Stimulated activated CD8-positive, alpha-beta memory T cell treated with anti-CD3 and anti-CD28 coated beads, Interleukin-7, amount 100 ng/mL, for 1 hour (primary cell): Measurements from ENCODE around the gene GEMIN4.
"Not testable (repeated sequence)": the region's sequence is repeated elsewhere in the genome, so short reads cannot be mapped to it uniquely, and the experiment has no call there.

Experiments used
- DNase-seq, 2 donors: peaks; one replicate each; pipeline ENCODE4 v3.0.0-alpha.2; 2020; ENCODE audit warnings: low read depth in 2 of 2

Gene GEMIN4

DNA sequence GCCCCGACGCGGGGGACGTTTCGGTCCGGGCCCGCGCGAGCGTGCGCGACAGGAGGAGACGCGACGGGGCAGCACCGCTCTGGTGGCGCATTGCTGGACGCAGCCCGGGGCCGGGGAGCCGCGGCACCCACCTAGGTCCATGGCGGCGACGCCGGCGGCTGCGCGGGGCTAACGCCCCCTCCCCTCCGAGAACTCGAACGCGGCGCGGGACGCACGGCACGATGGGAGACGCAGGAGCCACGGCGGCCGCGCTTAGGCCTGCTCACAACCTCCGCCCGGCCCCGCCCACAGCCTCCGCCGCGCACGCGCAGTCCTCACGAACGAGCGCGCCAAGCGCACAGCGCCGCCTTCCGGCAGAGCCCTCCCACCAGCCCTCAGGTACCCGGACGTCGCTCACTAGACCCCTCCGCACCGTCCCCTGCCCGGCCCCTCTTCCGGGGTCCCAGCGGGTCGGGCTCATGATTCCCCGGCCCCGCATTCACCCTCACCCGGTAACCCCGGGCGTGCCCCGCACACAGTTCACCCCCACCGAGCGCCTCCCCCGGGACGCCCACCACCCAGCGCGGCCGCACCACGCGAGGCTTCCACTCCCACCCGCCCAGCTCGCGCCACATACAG, at the start of gene GEMIN4:
TSS of gene GEMIN4 (minus strand) at position 263 of the 618 bp plus-strand sequence. CDS start at position 141, 122 bp downstream.
- peak; percentile 98 for DNase-seq

DNA sequence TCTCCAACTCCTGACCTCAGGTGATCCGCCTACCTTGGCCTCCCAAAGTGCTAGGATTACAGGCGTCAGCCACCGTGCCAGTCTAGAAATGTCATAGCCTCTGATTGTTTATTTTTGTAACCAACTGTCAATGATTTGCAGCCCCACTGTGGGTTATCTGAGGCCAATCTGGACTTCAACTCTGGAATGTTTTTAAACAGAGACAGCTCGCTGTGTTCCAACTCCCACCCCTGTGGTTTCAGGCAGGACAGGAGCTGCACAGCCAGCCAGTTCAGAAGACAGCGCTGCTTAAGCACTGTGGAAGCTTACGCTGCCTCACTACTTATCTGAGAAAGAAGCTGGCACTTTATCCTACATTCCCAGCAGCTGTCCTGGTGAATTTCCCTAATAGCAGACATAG, 49.6 kb upstream of the GEMIN4 start:
- no peak for DNase-seq

GRCh38 chr17:800446-801242, 48.6 kb upstream of the GEMIN4 start:
- no peak for DNase-seq

GRCh38 chr17:799261-799660, 47.2 kb upstream of the GEMIN4 start:
- DNase-seq: no peak

DNA sequence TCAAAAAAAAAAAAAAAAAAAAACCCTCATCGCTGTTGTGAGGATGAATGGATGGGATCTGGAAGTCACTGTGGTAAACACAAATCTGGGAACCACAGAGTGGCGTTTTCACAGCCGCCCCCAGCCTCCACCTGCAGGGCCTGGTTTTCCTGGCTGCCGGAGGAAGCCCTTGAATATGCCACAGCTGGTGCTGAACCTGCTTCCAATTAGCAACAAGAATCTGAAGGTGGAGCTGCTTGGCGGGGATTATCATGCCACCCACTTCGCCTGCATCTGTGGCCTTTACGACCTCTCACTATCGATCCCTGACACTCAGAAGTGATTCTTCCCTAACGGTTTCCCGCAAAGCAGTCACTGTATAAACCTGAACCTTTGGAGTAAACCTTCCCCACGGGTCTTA, 46.2 kb upstream of the GEMIN4 start:
- DNase-seq: no peak

DNA sequence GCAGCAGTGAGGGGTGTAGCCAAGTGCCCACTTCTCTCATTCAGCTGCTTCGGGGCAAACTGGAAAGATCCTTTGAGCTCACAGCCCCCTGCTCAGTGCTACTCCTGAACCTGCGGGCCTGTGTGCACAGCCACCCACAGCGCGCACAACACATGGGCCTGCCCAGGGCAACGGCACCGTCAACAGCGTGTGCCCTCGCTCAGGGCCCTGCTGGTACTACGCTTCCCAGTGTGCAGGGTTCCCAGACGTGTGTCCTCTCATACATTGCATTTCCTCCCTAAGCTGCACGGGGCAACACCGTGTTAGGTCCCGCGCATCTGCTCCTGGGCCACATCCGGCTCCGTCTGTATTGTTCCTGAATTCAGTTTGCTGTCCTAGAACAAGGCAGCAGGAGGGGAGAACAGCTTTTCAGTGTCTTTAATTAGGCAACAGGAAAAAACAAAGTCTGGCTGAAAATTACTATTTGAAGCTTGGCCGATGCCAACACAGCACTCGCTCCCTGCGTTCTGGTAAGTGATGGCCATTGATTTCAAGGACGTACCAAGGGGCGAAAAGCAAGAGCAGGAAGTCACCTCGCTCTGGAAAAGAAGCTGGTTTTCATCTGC, 45.3 kb upstream of the GEMIN4 start:
- DNase-seq: no peak

GRCh38 chr17:796609-797008, 44.5 kb upstream of the GEMIN4 start:
- no peak for DNase-seq

DNA sequence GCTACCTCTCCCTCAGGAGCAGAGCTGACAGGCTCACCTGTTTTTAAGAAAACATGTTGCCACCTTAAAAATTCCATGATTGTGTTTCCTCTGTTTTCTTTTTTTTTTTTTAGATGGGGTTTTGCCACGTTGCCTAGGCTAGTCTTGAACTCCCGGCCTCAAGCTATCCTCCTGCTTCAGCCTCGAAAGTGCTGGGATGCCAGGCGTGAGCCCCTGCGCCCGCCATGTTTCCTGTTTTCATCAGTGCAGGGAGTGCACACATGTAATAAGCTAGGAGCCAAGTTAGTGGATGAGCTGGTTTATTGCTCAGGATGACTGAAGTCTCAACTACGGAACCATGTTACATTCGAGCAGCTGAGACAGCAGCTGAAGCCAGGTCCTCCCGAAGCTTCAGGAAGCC, 43.7 kb upstream of the GEMIN4 start:
- no peak for DNase-seq

DNA sequence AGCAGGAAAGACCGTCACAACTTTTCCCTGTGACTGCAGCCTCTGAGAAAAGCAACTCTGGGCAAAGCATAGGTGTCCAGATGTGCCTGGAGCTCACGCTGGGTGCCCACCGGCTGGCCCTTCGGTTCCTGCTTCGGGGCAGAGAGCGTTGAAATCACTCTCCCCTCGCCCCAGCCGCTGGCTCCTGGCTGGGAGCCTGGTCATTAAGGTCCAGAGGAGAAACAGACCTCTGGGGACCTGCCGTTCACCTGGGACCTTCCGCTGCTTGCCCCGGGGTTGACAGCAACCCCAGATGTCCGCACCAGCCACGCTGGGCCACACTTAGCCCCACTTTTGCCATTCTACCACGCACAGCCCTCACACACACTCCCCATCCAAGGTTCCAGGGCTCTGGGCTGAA, 43.2 kb upstream of the GEMIN4 start:
- DNase-seq: no peak

- DNase-seq: peak; percentile 4 to 19
Observed at GRCh38 chr17:794876-795275, 42.8 kb upstream of the GEMIN4 start.

DNA sequence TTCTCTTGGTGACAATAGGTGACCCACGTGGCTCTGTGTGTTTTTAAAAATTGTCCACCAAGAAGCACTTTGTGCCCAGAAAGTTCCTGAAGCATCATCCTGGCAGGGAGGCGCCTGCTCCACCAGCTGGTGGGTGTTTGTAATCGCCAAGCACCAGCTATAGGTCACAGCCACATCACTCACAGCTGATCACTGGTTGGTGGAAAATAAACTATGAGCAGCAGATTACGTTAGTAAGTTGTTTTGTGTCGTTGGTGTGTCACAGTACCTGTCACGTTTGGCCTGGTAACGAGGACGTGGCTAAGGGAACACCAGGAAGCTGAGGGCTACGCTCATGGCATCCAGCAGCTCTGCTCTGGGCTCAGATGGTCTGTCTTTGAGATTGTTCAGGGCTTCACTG, 40.2 kb upstream of the GEMIN4 start:
- no peak for DNase-seq

- DNase-seq: no peak
Observed at GRCh38 chr17:791829-792228, 39.8 kb upstream of the GEMIN4 start.

DNA sequence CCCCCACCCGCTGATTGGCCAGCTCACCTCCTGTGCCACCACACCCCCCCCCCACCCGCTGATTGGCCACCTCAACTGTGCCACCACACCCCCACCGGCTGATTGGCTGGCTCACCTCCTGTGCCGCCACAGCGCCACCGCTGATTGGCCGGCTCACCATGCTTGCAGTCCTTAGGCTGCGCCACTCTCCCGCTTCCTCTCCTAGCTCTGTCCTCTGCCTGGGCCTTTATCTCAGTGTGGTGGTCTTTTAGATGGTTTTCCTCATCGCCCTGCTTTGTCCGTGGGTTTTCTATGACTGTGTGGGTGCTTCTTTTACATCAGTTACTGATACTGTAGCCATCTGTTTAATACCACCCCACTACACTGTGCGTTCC, 38.8 kb upstream of the GEMIN4 start:
- DNase-seq: not testable (repeated sequence)

- DNase-seq: not testable (repeated sequence)
Observed at GRCh38 chr17:789931-790873, 38.1 kb upstream of the GEMIN4 start.

DNA sequence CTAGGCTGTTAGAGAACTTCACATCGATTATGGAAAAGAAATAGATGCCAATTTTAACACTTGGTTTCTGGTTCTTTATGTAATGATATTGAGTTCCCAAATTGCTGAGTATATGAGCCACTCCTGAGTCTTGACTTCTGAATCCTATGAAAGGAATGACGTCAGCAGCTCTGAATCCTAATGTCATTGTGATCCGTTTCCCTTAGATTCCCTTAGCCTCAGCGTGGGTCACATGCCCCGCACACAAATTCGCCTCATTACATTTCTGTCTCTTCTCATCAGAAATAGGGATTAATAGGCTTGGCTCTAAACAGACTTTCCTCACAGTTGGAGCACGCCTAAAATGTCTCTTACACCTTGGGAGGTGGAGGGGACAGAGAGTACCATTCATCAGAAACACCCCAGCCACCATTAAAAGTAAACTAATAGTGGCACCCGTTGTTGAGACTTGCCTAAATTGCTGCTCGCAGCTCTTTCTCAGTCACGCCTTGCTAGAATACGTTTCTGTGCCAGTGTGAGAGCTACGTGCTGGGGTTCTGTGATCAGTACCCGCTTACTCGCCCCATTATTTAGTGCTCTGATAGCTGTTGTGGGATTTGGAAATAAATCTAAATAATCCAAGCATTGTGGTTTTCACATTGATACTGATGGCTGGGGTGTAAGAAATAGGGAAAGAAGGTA, 37.2 kb upstream of the GEMIN4 start:
- no peak for DNase-seq

- no peak for DNase-seq
Observed at GRCh38 chr17:788551-788950, 36.5 kb upstream of the GEMIN4 start.

DNA sequence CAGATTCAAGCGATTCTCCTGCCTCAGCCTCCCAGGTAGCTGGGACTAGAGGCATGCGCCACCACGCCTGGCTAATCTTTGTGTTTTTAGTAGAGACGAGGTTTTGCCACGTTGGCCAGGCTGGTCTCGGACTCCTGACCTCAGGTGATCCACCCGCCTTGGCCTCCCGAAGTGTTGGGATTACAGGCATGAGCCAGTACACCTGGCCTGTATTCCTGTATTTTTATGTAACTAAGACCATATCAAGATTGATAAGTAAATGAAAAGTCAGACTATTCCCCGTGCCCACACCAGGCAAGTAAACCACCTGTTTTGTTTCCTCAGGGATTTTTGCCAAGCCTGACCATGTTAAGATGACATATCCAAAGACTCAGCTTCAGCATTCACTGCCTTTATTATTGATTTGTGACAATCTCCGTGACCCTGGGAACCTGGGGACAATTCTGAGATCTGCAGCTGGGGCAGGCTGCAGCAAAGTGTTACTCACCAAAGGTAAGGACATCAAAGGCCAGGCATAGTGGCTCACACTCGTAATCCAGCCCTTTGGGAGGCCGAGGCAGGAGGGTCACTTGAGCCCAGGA, 35.7 kb upstream of the GEMIN4 start:
- DNase-seq: no peak

DNA sequence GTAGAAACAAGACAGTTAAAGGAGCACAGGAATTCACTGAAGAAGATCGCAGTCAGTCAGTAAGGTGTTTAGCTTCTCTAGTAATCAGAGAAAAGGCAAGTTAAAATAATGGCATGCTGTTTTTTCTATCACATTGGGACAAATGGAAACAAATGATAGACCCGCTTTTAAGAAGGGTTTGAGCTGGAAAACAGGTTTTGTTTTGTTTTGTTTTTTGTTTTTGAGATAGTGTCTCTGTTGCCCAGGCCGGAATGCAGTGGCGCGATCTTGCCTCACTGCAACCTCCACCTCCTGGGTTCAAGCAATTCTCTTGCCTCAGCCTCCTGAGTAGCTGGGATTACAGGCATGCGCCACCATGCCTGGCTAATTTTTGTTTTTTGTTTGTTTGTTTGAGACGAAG, 33.8 kb upstream of the GEMIN4 start:
- DNase-seq: not testable (repeated sequence)

DNA sequence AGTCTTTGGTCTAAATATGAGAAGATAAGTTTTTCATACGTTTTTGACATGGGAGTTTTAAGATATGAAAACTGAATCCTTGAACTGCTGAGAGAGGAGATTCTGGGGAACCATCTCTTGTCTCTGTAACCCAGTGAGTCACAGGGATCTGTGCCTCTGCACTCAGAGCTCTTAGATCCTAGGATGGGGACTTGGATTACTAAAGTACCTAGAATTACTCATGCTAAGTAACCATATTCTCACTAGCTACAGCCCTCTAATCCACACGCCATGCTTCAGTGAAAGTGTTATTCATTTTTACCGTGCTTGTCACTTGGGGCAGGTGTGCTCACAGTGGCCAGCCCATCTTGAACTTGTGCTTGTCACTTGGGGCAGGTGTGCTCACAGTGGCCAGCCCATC, 32.1 kb upstream of the GEMIN4 start:
- no peak for DNase-seq

- DNase-seq: peak; percentile 87 to 92
Observed at GRCh38 chr17:781805-782731, 30.0 kb upstream of the GEMIN4 start, which contains the start of the genes GLOD4 and MRM3. Gene GLOD4, minus strand, starts transcription at chr17:782280. Its CDS starts 25 bp downstream, at chr17:782255. Gene MRM3, plus strand, starts transcription at chr17:782353. Its CDS starts 26 bp downstream, at chr17:782379.
